Renal cortex interstitium (tissue), 11 donors: ENCODE results near the gene TTL. TPM values are rescaled to one million over a fixed set of nuclear protein-coding genes. Genes with fewer than 3 reads are reported as not detected.
"Not testable (repeated sequence)": the region's sequence is repeated elsewhere in the genome, so short reads cannot be mapped to it uniquely, and the experiment has no call there.

ENCODE experiments used
- DNase-seq, 11 donors: peaks; one replicate each; pipeline ENCODE4 v3.0.0-alpha.2; 2013; ENCODE audit warnings: low read depth in 9 of 11, low spot score in 4 of 11; ENCODE audit errors: extremely low read depth in 1 of 11
- polyA plus RNA-seq, 3 donors: library from polyadenylated mRNA; unstranded; fragments of 120-200 nt; gene quantifications; one replicate each; pipeline ENCODE4 v1.2.1, GENCODE V29; 2013; ENCODE audit not compliant: insufficient read length in 3 of 3

The TTL gene
- polyA plus RNA-seq, 3 donors, result 36.9 to 42.2 (median 41.1) TPM

- peak; percentile 54 to 87 (median 82) for DNase-seq
Measured at GRCh38 chr2:112542123-112542983, 60.4 kb downstream of the TTL start, which contains the start of gene POLR1B. TSS of gene POLR1B (plus strand) at chr2:112542465. CDS start at chr2:112542495, 30 bp downstream.

- DNase-seq, result peak in 2 of 11 donors; percentile 4 to 9
Measured at GRCh38 chr2:112542984-112543661, 61.2 kb downstream of the TTL start.

- DNase-seq, result peak in 1 of 11 donors; percentile 16
Measured at GRCh38 chr2:112547333-112547732, 65.4 kb downstream of the TTL start.

GRCh38 chr2:112548980-112549379, 67.0 kb downstream of the TTL start:
- DNase-seq, result no peak

- no peak for DNase-seq
Measured at GRCh38 chr2:112566104-112566503, 84.1 kb downstream of the TTL start.

- not testable (repeated sequence) for DNase-seq
Measured at GRCh38 chr2:112566508-112566907, 84.6 kb downstream of the TTL start.

- DNase-seq, result no peak
Measured at GRCh38 chr2:112572005-112572404, 90.0 kb downstream of the TTL start.

- DNase-seq, result no peak
Measured at GRCh38 chr2:112577756-112578155, 95.8 kb downstream of the TTL start.

- DNase-seq, result no peak
Measured at GRCh38 chr2:112579241-112579640, 97.3 kb downstream of the TTL start.

- DNase-seq, result no peak
Measured at GRCh38 chr2:112580084-112580483, 98.1 kb downstream of the TTL start.

GRCh38 chr2:112582314-112582746, 100.4 kb downstream of the TTL start:
- DNase-seq, result peak in 5 of 11 donors; percentile 21 to 60 (median 48)

GRCh38 chr2:112583497-112584133, 101.7 kb downstream of the TTL start:
- DNase-seq, result peak in 2 of 11 donors; percentile 7 to 30

- DNase-seq, result peak; percentile 85 to 96 (median 90)
Measured at GRCh38 chr2:112584134-112584890, 102.4 kb downstream of the TTL start, which contains the start of gene CHCHD5. TSS of gene CHCHD5 (plus strand) at chr2:112584609. CDS start at chr2:112584648, 39 bp downstream.

- DNase-seq, result no peak
Measured at GRCh38 chr2:112584891-112585250, 102.9 kb downstream of the TTL start.

- DNase-seq, result no peak
Measured at GRCh38 chr2:112585400-112585799, 103.4 kb downstream of the TTL start.

GRCh38 chr2:112585873-112586464, 104.0 kb downstream of the TTL start:
- no peak for DNase-seq

- no peak for DNase-seq
Measured at GRCh38 chr2:112588611-112589045, 106.7 kb downstream of the TTL start.
